Neural progenitor cell (in vitro differentiated cells): ENCODE results near the gene PROX2. TPM values are rescaled to one million over a fixed set of nuclear protein-coding genes. Genes with fewer than 3 reads are reported as not detected.

Source experiments
- DNase-seq: peaks from one replicate; pipeline ENCODE4 v3.0.0-alpha.2; 2016; ENCODE audit warnings: low spot score
- H2AFZ ChIP-seq: fragments of 200-600 bp; sonication (generic); replicated peaks from 2 replicates; pipeline ENCODE4 v1.6.1; 2016; ENCODE audit warnings: antibody characterized with exemption
- H3F3A ChIP-seq: fragments of 200-600 bp; sonication (generic); 2 replicates; pipeline ENCODE4 v1.6.1; 2016; ENCODE audit warnings: antibody characterized with exemption, low read depth
- H3K27ac ChIP-seq: fragments of 200-600 bp; sonication (generic); 2 replicates; pipeline ENCODE4 v1.5.1; 2016; ENCODE audit warnings: mild to moderate bottlenecking
- H3K27me3 ChIP-seq: fragments of 200-600 bp; sonication (generic); 2 replicates; pipeline ENCODE4 v1.6.1; 2016; ENCODE audit warnings: mild to moderate bottlenecking, moderate library complexity
- H3K36me3 ChIP-seq: fragments of 200-600 bp; sonication (generic); 2 replicates; pipeline ENCODE4 v1.5.1; 2016
- H3K4me1 ChIP-seq: fragments of 200-600 bp; sonication (generic); 2 replicates; pipeline ENCODE4 v1.6.1; 2016; ENCODE audit warnings: mixed run types
- H3K4me2 ChIP-seq: fragments of 200-600 bp; sonication (generic); 2 replicates; pipeline ENCODE4 v1.6.1; 2016
- H3K4me3 ChIP-seq: fragments of 200-600 bp; sonication (generic); 2 replicates; pipeline ENCODE4 v1.5.1; 2016
- H3K79me2 ChIP-seq: fragments of 200-600 bp; sonication (generic); 2 replicates; pipeline ENCODE4 v1.6.1; 2016; ENCODE audit warnings: low read depth
- H3K9ac ChIP-seq: fragments of 200-600 bp; sonication (generic); 2 replicates; pipeline ENCODE4 v1.6.1; 2016
- H3K9me3 ChIP-seq: fragments of 200-600 bp; sonication (generic); 2 replicates; pipeline ENCODE4 v1.5.1; 2016; ENCODE audit warnings: low read depth
- H4K20me1 ChIP-seq: fragments of 200-600 bp; sonication (generic); 2 replicates; pipeline ENCODE4 v1.6.1; 2016; ENCODE audit warnings: low read depth
- H3K27ac Mint-ChIP-seq: 3 replicates; pipeline ENCODE4 v1.8.0; 2021; ENCODE audit warnings: mixed read lengths
- H3K27me3 Mint-ChIP-seq: 2 replicates; pipeline ENCODE4 v1.8.0; 2022; ENCODE audit warnings: low read depth, mild to moderate bottlenecking, inconsistent platforms, moderate library complexity, mixed read lengths; ENCODE audit not compliant: insufficient read depth
- H3K36me3 Mint-ChIP-seq: 3 replicates; pipeline ENCODE4 v1.8.0; 2021; ENCODE audit warnings: mixed read lengths
- H3K4me1 Mint-ChIP-seq: 3 replicates; pipeline ENCODE4 v1.8.0; 2021; ENCODE audit warnings: mixed read lengths
- H3K4me3 Mint-ChIP-seq: 3 replicates; pipeline ENCODE4 v1.8.0; 2021; ENCODE audit warnings: mild to moderate bottlenecking, moderate library complexity, mixed read lengths
- H3K9me3 Mint-ChIP-seq: 3 replicates; pipeline ENCODE4 v1.8.0; 2020; ENCODE audit warnings: mixed read lengths
- EZH2 ChIP-seq: fragments of 200-600 bp; sonication (generic); IDR thresholded peaks from 2 replicates; pipeline ENCODE4 v1.6.1; 2017; ENCODE audit warnings: antibody characterized with exemption, mild to moderate bottlenecking, moderate library complexity
- EZH2phosphoT487 ChIP-seq: fragments of 200-600 bp; sonication (generic); IDR thresholded peaks from 2 replicates; pipeline ENCODE4 v1.6.1; 2017; ENCODE audit warnings: antibody characterized with exemption
- total RNA-seq: library from RNA; depleted of rRNA; stranded (reverse); fragments of >200 nt; gene quantifications from 2 replicates; pipeline ENCODE4 v1.2.3, GENCODE V29; 2015; ENCODE audit warnings: low replicate concordance
- TF ChIP-seq, protein P1 (sequence below): fragments of 200-600 bp; sonication (generic); IDR thresholded peaks from 2 replicates; pipeline ENCODE4 v1.5.1; 2017; ENCODE audit warnings: antibody characterized with exemption, mild to moderate bottlenecking

PROX2 gene
- total RNA-seq, 1 donor from 2014 or later: not detected

DNA sequence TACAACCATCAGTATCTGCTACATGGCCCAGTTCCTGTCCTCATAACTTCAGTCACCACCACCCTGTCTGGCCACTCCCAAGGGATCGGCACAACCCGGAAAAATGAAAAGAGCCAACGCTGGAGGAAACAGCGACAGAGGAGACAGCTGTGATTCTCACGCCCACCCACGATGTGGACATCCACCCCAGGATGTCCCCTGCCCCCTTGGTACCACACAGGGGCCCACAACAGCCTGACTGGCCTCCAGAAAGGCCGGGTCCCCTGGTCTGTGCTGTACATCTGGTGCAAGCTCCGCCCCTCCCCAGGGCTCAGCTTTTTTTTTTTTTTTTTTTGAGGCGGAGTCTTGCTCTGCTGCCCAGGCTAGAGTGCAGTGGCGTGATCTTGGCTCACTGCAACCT lies 34.6 kb upstream of the PROX2 start:
- no peaks in the 10 kb centered on the region for H3K36me3 Mint-ChIP-seq
- peak overlapping the region; percentile 37 for H3K27ac Mint-ChIP-seq
- Histone ChIP-seq H3K4me1 (no peaks in the 10 kb centered on the region), H4K20me1 (no peaks in the 10 kb centered on the region), H3K27me3 (no peaks in the 10 kb centered on the region), H3K79me2 (no peaks in the 10 kb centered on the region), H3K36me3 (no peaks in the 10 kb centered on the region), H3K4me3 (no peak overlapping the region), H3K9ac (no peak overlapping the region), H3F3A (no peaks in the 10 kb centered on the region), H3K4me2 (no peak overlapping the region), H3K9me3 (no peaks in the 10 kb centered on the region), H3K27ac (no peak overlapping the region), H2AFZ (no peak overlapping the region)
- H3K9me3 Mint-ChIP-seq: no peaks in the 10 kb centered on the region
- peaks cover 6% of the 10 kb centered on the region for H3K27me3 Mint-ChIP-seq
- no peak for DNase-seq
- H3K4me3 Mint-ChIP-seq: no peak overlapping the region
- H3K4me1 Mint-ChIP-seq: peaks cover 4% of the 10 kb centered on the region
- TF ChIP-seq EZH2 (no peak), EZH2phosphoT487 (no peak)
- TF ChIP-seq, protein P1, sequence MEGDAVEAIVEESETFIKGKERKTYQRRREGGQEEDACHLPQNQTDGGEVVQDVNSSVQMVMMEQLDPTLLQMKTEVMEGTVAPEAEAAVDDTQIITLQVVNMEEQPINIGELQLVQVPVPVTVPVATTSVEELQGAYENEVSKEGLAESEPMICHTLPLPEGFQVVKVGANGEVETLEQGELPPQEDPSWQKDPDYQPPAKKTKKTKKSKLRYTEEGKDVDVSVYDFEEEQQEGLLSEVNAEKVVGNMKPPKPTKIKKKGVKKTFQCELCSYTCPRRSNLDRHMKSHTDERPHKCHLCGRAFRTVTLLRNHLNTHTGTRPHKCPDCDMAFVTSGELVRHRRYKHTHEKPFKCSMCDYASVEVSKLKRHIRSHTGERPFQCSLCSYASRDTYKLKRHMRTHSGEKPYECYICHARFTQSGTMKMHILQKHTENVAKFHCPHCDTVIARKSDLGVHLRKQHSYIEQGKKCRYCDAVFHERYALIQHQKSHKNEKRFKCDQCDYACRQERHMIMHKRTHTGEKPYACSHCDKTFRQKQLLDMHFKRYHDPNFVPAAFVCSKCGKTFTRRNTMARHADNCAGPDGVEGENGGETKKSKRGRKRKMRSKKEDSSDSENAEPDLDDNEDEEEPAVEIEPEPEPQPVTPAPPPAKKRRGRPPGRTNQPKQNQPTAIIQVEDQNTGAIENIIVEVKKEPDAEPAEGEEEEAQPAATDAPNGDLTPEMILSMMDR: no peak

DNA sequence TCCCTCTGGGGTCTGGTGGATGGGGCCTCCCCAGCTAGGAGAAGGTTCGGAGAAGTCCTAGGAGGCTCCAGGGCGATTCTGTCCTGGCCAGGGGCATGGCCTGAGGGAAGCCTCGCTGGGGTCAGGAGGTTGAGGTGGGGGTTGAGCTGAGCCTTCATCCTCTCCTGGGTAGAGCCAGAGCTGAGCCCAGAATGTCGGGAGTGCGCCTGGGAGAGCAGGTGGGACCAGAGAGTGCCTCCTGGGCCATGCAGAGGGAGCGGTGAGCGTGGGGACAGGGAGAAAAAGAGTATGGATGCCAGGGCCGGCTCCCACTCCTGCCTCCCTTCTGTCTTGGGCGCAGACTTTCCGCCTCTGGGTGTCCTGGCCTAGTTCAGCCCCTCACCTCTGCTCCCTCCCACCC lies 34.0 kb upstream of the PROX2 start:
- no peak overlapping the region for H3K4me3 Mint-ChIP-seq
- peaks cover 6% of the 10 kb centered on the region for H3K27me3 Mint-ChIP-seq
- Histone ChIP-seq H3K4me1 (no peaks in the 10 kb centered on the region), H3K9me3 (no peaks in the 10 kb centered on the region), H3K9ac (no peak overlapping the region), H3K27me3 (no peaks in the 10 kb centered on the region), H4K20me1 (no peaks in the 10 kb centered on the region), H2AFZ (no peak overlapping the region), H3K79me2 (no peaks in the 10 kb centered on the region), H3K4me2 (no peak overlapping the region), H3K4me3 (no peak overlapping the region), H3F3A (peaks cover 6% of the 10 kb centered on the region), H3K36me3 (no peaks in the 10 kb centered on the region), H3K27ac (no peak overlapping the region)
- no peaks in the 10 kb centered on the region for H3K36me3 Mint-ChIP-seq
- TF ChIP-seq EZH2phosphoT487 (no peak), EZH2 (no peak)
- TF ChIP-seq, protein P1: no peak
- no peaks in the 10 kb centered on the region for H3K9me3 Mint-ChIP-seq
- H3K27ac Mint-ChIP-seq: no peak overlapping the region
- DNase-seq: no peak
- H3K4me1 Mint-ChIP-seq: peaks cover 4% of the 10 kb centered on the region

DNA sequence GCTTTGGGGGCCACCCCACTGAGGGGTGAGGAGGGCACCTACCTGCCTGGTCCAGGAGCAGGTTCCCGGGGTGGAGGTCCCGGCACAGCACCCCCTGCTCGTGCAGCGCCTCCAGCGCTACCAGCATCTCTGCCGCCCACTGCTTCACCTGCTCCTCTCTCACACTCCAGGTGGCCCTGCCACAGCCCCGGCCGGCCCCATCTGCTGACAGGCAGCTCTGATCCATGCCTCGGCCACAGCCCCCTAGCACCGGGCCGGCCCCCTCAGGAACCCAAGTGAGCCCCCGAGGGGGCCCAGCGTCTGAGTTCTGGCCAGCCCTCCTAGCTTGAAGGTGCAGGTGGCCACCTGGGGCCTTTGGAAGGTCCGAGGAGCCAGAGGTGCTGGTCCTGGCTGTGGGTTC lies 33.6 kb upstream of the PROX2 start:
- Histone ChIP-seq H3K79me2 (no peaks in the 10 kb centered on the region), H3K36me3 (no peaks in the 10 kb centered on the region), H2AFZ (no peak overlapping the region), H3K4me1 (no peaks in the 10 kb centered on the region), H3F3A (peaks cover 8% of the 10 kb centered on the region), H3K9ac (no peak overlapping the region), H3K4me3 (no peak overlapping the region), H3K27me3 (no peaks in the 10 kb centered on the region), H3K27ac (no peak overlapping the region), H3K4me2 (no peak overlapping the region), H3K9me3 (no peaks in the 10 kb centered on the region), H4K20me1 (no peaks in the 10 kb centered on the region)
- H3K4me3 Mint-ChIP-seq: no peak overlapping the region
- DNase-seq: no peak
- peaks cover 6% of the 10 kb centered on the region for H3K27me3 Mint-ChIP-seq
- no peak for TF ChIP-seq EZH2
- TF ChIP-seq, protein P1: no peak
- no peak for TF ChIP-seq EZH2phosphoT487
- H3K9me3 Mint-ChIP-seq: no peaks in the 10 kb centered on the region
- peaks cover 4% of the 10 kb centered on the region for H3K4me1 Mint-ChIP-seq
- H3K36me3 Mint-ChIP-seq: peaks cover 4% of the 10 kb centered on the region
- H3K27ac Mint-ChIP-seq: no peak overlapping the region
